HepG2 (cell line): ENCODE results near the gene ZNF19. TPM values are rescaled to one million over a fixed set of nuclear protein-coding genes. Genes with fewer than 3 reads are reported as not detected.

Source experiments
- CTCF ChIP-seq: sonication (generic); formaldehyde crosslinking; IDR thresholded peaks from 2 replicates; pipeline ENCODE4 v1.5.0; 2020; ENCODE audit warnings: mild to moderate bottlenecking, missing genetic modification reagents, moderate library complexity
- EED ChIP-seq: sonication (generic); formaldehyde crosslinking; IDR thresholded peaks from 2 replicates; pipeline ENCODE4 v1.5.0; 2020; ENCODE audit warnings: mild to moderate bottlenecking, missing genetic modification reagents
- GATAD1 ChIP-seq: IDR thresholded peaks from 2 replicates; pipeline ENCODE4 v1.6.1; 2016; ENCODE audit warnings: missing genetic modification reagents, missing compliant biosample characterization
- HNF4G ChIP-seq, 2 experiments: sonication (generic) in 1 of 2; formaldehyde crosslinking in 1 of 2; IDR thresholded peaks; 2 replicates each; pipeline versions ENCODE4 v1.4.0 to v1.6.1; 2011 to 2020; ENCODE audit warnings: borderline replicate concordance in 2 of 2, low read depth in 2 of 2, mild to moderate bottlenecking in 2 of 2, low read length in 1 of 2, missing genetic modification reagents in 1 of 2, moderate library complexity in 1 of 2
- NR2C2 ChIP-seq: sonication (generic); formaldehyde crosslinking; IDR thresholded peaks from 2 replicates; pipeline ENCODE4 v1.4.0; 2020; ENCODE audit warnings: missing genetic modification reagents, mild to moderate bottlenecking, moderate library complexity, borderline replicate concordance
- PREB ChIP-seq: sonication (generic); formaldehyde crosslinking; IDR thresholded peaks from 2 replicates; pipeline ENCODE4 v1.4.0; 2020; ENCODE audit warnings: missing genetic modification reagents
- RBM39 ChIP-seq: fragments of 200-400 bp; formaldehyde crosslinking; IDR thresholded peaks from one replicate; pipeline ENCODE4 v1.6.1; 2018; ENCODE audit warnings: antibody characterized with exemption, mild to moderate bottlenecking, low read depth, low read length; ENCODE audit not compliant: poor library complexity, severe bottlenecking
- TMF1 ChIP-seq: sonication (generic); formaldehyde crosslinking; IDR thresholded peaks from 2 replicates; pipeline ENCODE4 v1.8.1; 2022; ENCODE audit warnings: low read depth, missing genetic modification reagents
- XRCC5 ChIP-seq: fragments of 200-400 bp; formaldehyde crosslinking; optimal IDR thresholded peaks from 2 replicates; pipeline ENCODE3; 2017; ENCODE audit warnings: mild to moderate bottlenecking, low read length
- ZBTB25 ChIP-seq: IDR thresholded peaks from 2 replicates; pipeline ENCODE4 v1.6.1; 2018; ENCODE audit warnings: missing genetic modification reagents
- ZFX ChIP-seq: sonication (generic); formaldehyde crosslinking; IDR thresholded peaks from 2 replicates; pipeline ENCODE4 v1.4.0; 2020; ENCODE audit warnings: mild to moderate bottlenecking, low read depth, missing genetic modification reagents, moderate library complexity
- ZNF121 ChIP-seq: sonication (generic); formaldehyde crosslinking; IDR thresholded peaks from 2 replicates; pipeline ENCODE4 v1.5.0; 2020; ENCODE audit warnings: mild to moderate bottlenecking, missing genetic modification reagents
- ZNF496 ChIP-seq: sonication (generic); formaldehyde crosslinking; IDR thresholded peaks from 2 replicates; pipeline ENCODE4 v1.8.1; 2023; ENCODE audit warnings: mild to moderate bottlenecking, moderate library complexity, missing genetic modification reagents; ENCODE audit not compliant: insufficient replicate concordance
- ZNF543 ChIP-seq: sonication (generic); formaldehyde crosslinking; IDR thresholded peaks from 2 replicates; pipeline ENCODE4 v1.4.0; 2020; ENCODE audit warnings: mild to moderate bottlenecking, missing genetic modification reagents
- ZNF710 ChIP-seq: sonication (generic); formaldehyde crosslinking; IDR thresholded peaks from 2 replicates; pipeline ENCODE4 v1.5.0; 2020; ENCODE audit warnings: mild to moderate bottlenecking, missing genetic modification reagents, borderline replicate concordance
- ZSCAN5A ChIP-seq: sonication (generic); formaldehyde crosslinking; IDR thresholded peaks from 2 replicates; pipeline ENCODE4 v1.8.0; 2022; ENCODE audit warnings: mild to moderate bottlenecking, missing genetic modification reagents, borderline replicate concordance
- polyA plus RNA-seq, 8 experiments: library from polyadenylated mRNA; depleted of rRNA in 3 of 8; stranded (reverse) in 7 of 8; unstranded in 1 of 8; fragments of >200 nt; fragmentation: Illumina TruSeq in 4 of 8; extraction: Trizol in 4 of 8; gene quantifications; 2 replicates each; pipeline versions ENCODE4 v1.2.1 to v1.2.3, GENCODE V29; 2011 to 2016; ENCODE audit warnings: low read depth in 4 of 8, missing spikeins in 1 of 8, mixed read lengths in 1 of 8; ENCODE audit not compliant: insufficient read depth in 1 of 8
- total RNA-seq, 5 experiments: library from RNA; depleted of rRNA; stranded (reverse); fragments of >200 nt; fragmentation: Illumina TruSeq; extraction: Trizol; gene quantifications; 2 replicates each; pipeline ENCODE4 v1.2.3, GENCODE V29; 2016; ENCODE audit warnings: low read depth in 1 of 5
- TF ChIP-seq, protein P1 (sequence below): sonication (generic); formaldehyde crosslinking; IDR thresholded peaks from 2 replicates; pipeline ENCODE4 v1.8.1; 2023; ENCODE audit warnings: mild to moderate bottlenecking, inconsistent platforms, moderate library complexity, missing genetic modification reagents, borderline replicate concordance

Gene ZNF19
- total and polyA plus RNA-seq, 2 of the 13 experiments (the other 11 are each of a cell fraction or from before 2014, with no cell fraction given): 3.2 to 5.8 TPM

- TF ChIP-seq, protein P1, sequence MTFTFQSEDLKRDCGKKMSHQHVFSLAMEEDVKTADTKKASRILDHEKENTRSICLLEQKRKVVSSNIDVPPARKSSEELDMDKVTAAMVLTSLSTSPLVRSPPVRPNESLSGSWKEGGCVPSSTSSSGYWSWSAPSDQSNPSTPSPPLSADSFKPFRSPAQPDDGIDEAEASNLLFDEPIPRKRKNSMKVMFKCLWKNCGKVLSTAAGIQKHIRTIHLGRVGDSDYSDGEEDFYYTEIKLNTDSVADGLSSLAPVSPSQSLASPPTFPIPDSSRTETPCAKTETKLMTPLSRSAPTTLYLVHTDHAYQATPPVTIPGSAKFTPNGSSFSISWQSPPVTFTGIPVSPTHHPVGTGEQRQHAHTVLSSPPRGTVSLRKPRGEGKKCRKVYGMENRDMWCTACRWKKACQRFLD: peak; percentile 42; the same call in 1 of the 2 replicates
- TF ChIP-seq ZSCAN5A (CRISPR knock-in tag) (no peak), EED (peak; percentile 61; the same call in 1 of the 2 replicates), RBM39 (no peak), GATAD1 (CRISPR knock-in tag) (no peak), ZBTB25 (CRISPR knock-in tag) (no peak), CTCF (CRISPR knock-in tag) (peak; percentile 90), HNF4G (IDR thresholded peaks at IDR 0.05; ENCODE audit: borderline replicate concordance, low read depth, low read length) (0 out of 2 replicates have a peak, but pooled peaks have one; percentile 11), HNF4G (CRISPR knock-in tag; IDR thresholded peaks at IDR 0.05; ENCODE audit: borderline replicate concordance, low read depth) (no peak), NR2C2 (CRISPR knock-in tag) (0 out of 2 replicates have a peak, but pooled peaks have one; percentile 30), XRCC5 (peak; percentile 85), ZNF543 (CRISPR knock-in tag) (0 out of 2 replicates have a peak, but pooled peaks have one; percentile 28), ZNF121 (no peak), ZNF710 (CRISPR knock-in tag) (0 out of 2 replicates have a peak, but pooled peaks have one; percentile 46), ZFX (CRISPR knock-in tag) (no peak), TMF1 (CRISPR knock-in tag) (0 out of 2 replicates have a peak, but pooled peaks have one; percentile 30), PREB (no peak), ZNF496 (CRISPR knock-in tag) (no peak)
Measured at GRCh38 chr16:71440669-71441347, 48.3 kb downstream of the ZNF19 start (continued).
